Body of pancreas (tissue), 4 donors: Measurements from ENCODE around the gene TFF2.

Experiments used
- CTCF ChIP-seq, 7 experiments: fragments of 450-650 bp in 4 of 7; fragments of 200-600 bp in 3 of 7; sonication (generic) in 3 of 7; IDR thresholded peaks; one replicate each; pipeline ENCODE4 v1.5.1; 2016 to 2019; ENCODE audit warnings: antibody characterized with exemption in 7 of 7
- POLR2A ChIP-seq, 3 donors: fragments of 450-650 bp; IDR thresholded peaks; one replicate each; pipeline ENCODE4 v1.6.1; 2016; ENCODE audit warnings: antibody characterized with exemption in 3 of 3, mild to moderate bottlenecking in 2 of 3

GRCh38 chr21:42300956-42301355 is 49.8 kb downstream of the TFF2 start:
- TF ChIP-seq CTCF (IDR thresholded peaks at IDR 0.05) = no peak
- TF ChIP-seq POLR2A (IDR thresholded peaks at IDR 0.05) = no peak
